ENCODE results near the gene LDLR.
"Not testable (repeated sequence)": the region's sequence is repeated elsewhere in the genome, so short reads cannot be mapped to it uniquely, and the experiment has no call there.

Gene LDLR

GRCh38 chr19:11058246-11059030 lies 30.8 kb upstream of the LDLR start:
- no peaks in the 10 kb centered on the region for H3K27me3 Mint-ChIP-seq
- peaks cover 18% of the 10 kb centered on the region for H3K36me3 Mint-ChIP-seq (ENCODE audit: insufficient read depth)
- H3K4me3 Mint-ChIP-seq: no peak overlapping the region
- DNase-seq (ENCODE audit: low spot score in 2 of 2) (no peak), ATAC-seq (replicated peaks; ENCODE audit: extremely low read depth, poor library complexity, severe bottlenecking) (no peak)
- H3K4me1 Mint-ChIP-seq: no peaks in the 10 kb centered on the region
- no peaks in the 10 kb centered on the region for H3K9me3 Mint-ChIP-seq
- H3K27ac Mint-ChIP-seq (ENCODE audit: low read depth): no peak overlapping the region

- Mint-ChIP-seq H3K27ac (ENCODE audit: low read depth) (no peak overlapping the region), H3K9me3 (no peaks in the 10 kb centered on the region), H3K4me3 (no peak overlapping the region), H3K36me3 (ENCODE audit: insufficient read depth) (peaks cover 20% of the 10 kb centered on the region), H3K27me3 (no peaks in the 10 kb centered on the region), H3K4me1 (no peaks in the 10 kb centered on the region)
- DNase-seq (ENCODE audit: low spot score in 2 of 2): no peak
- ATAC-seq (replicated peaks; ENCODE audit: extremely low read depth, poor library complexity, severe bottlenecking): no peak
Measured at GRCh38 chr19:11059511-11060358, 29.5 kb upstream of the LDLR start.

- peak overlapping the region; percentile 68 for H3K27ac Mint-ChIP-seq (ENCODE audit: low read depth)
- no peaks in the 10 kb centered on the region for H3K4me1 Mint-ChIP-seq
- no peaks in the 10 kb centered on the region for H3K27me3 Mint-ChIP-seq
- H3K9me3 Mint-ChIP-seq: no peaks in the 10 kb centered on the region
- ATAC-seq (replicated peaks; ENCODE audit: extremely low read depth, poor library complexity, severe bottlenecking): no peak
- H3K4me3 Mint-ChIP-seq: no peak overlapping the region
- DNase-seq (ENCODE audit: low spot score in 2 of 2): no peak
- peaks cover 24% of the 10 kb centered on the region for H3K36me3 Mint-ChIP-seq (ENCODE audit: insufficient read depth)
Measured at GRCh38 chr19:11061952-11062351, 27.3 kb upstream of the LDLR start.

- Mint-ChIP-seq H3K36me3 (ENCODE audit: insufficient read depth) (peaks cover 24% of the 10 kb centered on the region), H3K27me3 (no peaks in the 10 kb centered on the region), H3K4me1 (no peaks in the 10 kb centered on the region), H3K27ac (ENCODE audit: low read depth) (peak overlapping the region; percentile 53), H3K4me3 (no peak overlapping the region), H3K9me3 (no peaks in the 10 kb centered on the region)
- ATAC-seq (replicated peaks; ENCODE audit: extremely low read depth, poor library complexity, severe bottlenecking): no peak
- DNase-seq (ENCODE audit: low spot score in 2 of 2): no peak
Measured at GRCh38 chr19:11063434-11063833, 25.8 kb upstream of the LDLR start.

GRCh38 chr19:11064831-11065303 lies 24.4 kb upstream of the LDLR start:
- DNase-seq (ENCODE audit: low spot score in 2 of 2) (no peak), ATAC-seq (replicated peaks; ENCODE audit: extremely low read depth, poor library complexity, severe bottlenecking) (no peak)
- H3K27ac Mint-ChIP-seq (ENCODE audit: low read depth): no peak overlapping the region
- no peaks in the 10 kb centered on the region for H3K27me3 Mint-ChIP-seq
- H3K9me3 Mint-ChIP-seq: no peaks in the 10 kb centered on the region
- peaks cover 23% of the 10 kb centered on the region for H3K36me3 Mint-ChIP-seq (ENCODE audit: insufficient read depth)
- H3K4me3 Mint-ChIP-seq: no peak overlapping the region
- peaks cover 6% of the 10 kb centered on the region for H3K4me1 Mint-ChIP-seq

GRCh38 chr19:11066326-11066725 lies 22.9 kb upstream of the LDLR start:
- Mint-ChIP-seq H3K9me3 (no peaks in the 10 kb centered on the region), H3K4me1 (peaks cover 6% of the 10 kb centered on the region), H3K27me3 (no peaks in the 10 kb centered on the region), H3K4me3 (no peak overlapping the region), H3K36me3 (ENCODE audit: insufficient read depth) (peaks cover 16% of the 10 kb centered on the region), H3K27ac (ENCODE audit: low read depth) (no peak overlapping the region)
- ATAC-seq (replicated peaks; ENCODE audit: extremely low read depth, poor library complexity, severe bottlenecking) (no peak), DNase-seq (ENCODE audit: low spot score in 2 of 2) (no peak)

- H3K9me3 Mint-ChIP-seq: no peaks in the 10 kb centered on the region
- DNase-seq (ENCODE audit: low spot score in 2 of 2) (no peak), ATAC-seq (replicated peaks; ENCODE audit: extremely low read depth, poor library complexity, severe bottlenecking) (no peak)
- H3K4me3 Mint-ChIP-seq: no peak overlapping the region
- no peak overlapping the region for H3K27ac Mint-ChIP-seq (ENCODE audit: low read depth)
- H3K27me3 Mint-ChIP-seq: no peaks in the 10 kb centered on the region
- peaks cover 6% of the 10 kb centered on the region for H3K4me1 Mint-ChIP-seq
- H3K36me3 Mint-ChIP-seq (ENCODE audit: insufficient read depth): peaks cover 14% of the 10 kb centered on the region
Measured at GRCh38 chr19:11067356-11068113, 21.7 kb upstream of the LDLR start.

GRCh38 chr19:11069561-11069960 lies 19.7 kb upstream of the LDLR start:
- Mint-ChIP-seq H3K27ac (ENCODE audit: low read depth) (peak overlapping the region; percentile 81), H3K9me3 (no peaks in the 10 kb centered on the region), H3K36me3 (ENCODE audit: insufficient read depth) (peaks cover 9% of the 10 kb centered on the region), H3K4me1 (peaks cover 9% of the 10 kb centered on the region), H3K27me3 (no peaks in the 10 kb centered on the region), H3K4me3 (no peak overlapping the region)
- ATAC-seq (replicated peaks; ENCODE audit: extremely low read depth, poor library complexity, severe bottlenecking) (no peak), DNase-seq (ENCODE audit: low spot score in 2 of 2) (no peak)

GRCh38 chr19:11070123-11070522 lies 19.1 kb upstream of the LDLR start:
- Mint-ChIP-seq H3K36me3 (ENCODE audit: insufficient read depth) (peaks cover 8% of the 10 kb centered on the region), H3K27me3 (no peaks in the 10 kb centered on the region), H3K27ac (ENCODE audit: low read depth) (no peak overlapping the region), H3K4me3 (no peak overlapping the region), H3K9me3 (no peaks in the 10 kb centered on the region), H3K4me1 (peaks cover 12% of the 10 kb centered on the region)
- ATAC-seq (replicated peaks; ENCODE audit: extremely low read depth, poor library complexity, severe bottlenecking) (no peak), DNase-seq (ENCODE audit: low spot score in 2 of 2) (no peak)

- DNase-seq (ENCODE audit: low spot score in 2 of 2) (no peak), ATAC-seq (replicated peaks; ENCODE audit: extremely low read depth, poor library complexity, severe bottlenecking) (no peak)
- H3K27ac Mint-ChIP-seq (ENCODE audit: low read depth): no peak overlapping the region
- H3K4me3 Mint-ChIP-seq: no peak overlapping the region
- H3K36me3 Mint-ChIP-seq (ENCODE audit: insufficient read depth): no peaks in the 10 kb centered on the region
- no peaks in the 10 kb centered on the region for H3K9me3 Mint-ChIP-seq
- no peaks in the 10 kb centered on the region for H3K27me3 Mint-ChIP-seq
- H3K4me1 Mint-ChIP-seq: peaks cover 12% of the 10 kb centered on the region
Measured at GRCh38 chr19:11073568-11073967, 15.7 kb upstream of the LDLR start.

GRCh38 chr19:11076792-11077191 lies 12.5 kb upstream of the LDLR start:
- H3K36me3 Mint-ChIP-seq (ENCODE audit: insufficient read depth); DNase-seq (ENCODE audit: low spot score in 2 of 2); H3K4me1 Mint-ChIP-seq; ATAC-seq (replicated peaks; ENCODE audit: extremely low read depth, poor library complexity, severe bottlenecking); H3K27ac Mint-ChIP-seq (ENCODE audit: low read depth); H3K4me3 Mint-ChIP-seq; H3K9me3 Mint-ChIP-seq; H3K27me3 Mint-ChIP-seq: not testable (repeated sequence)

GRCh38 chr19:11078893-11079292 lies 10.4 kb upstream of the LDLR start:
- ATAC-seq (replicated peaks; ENCODE audit: extremely low read depth, poor library complexity, severe bottlenecking) (no peak), DNase-seq (ENCODE audit: low spot score in 2 of 2) (no peak)
- Mint-ChIP-seq H3K4me3 (no peak overlapping the region), H3K36me3 (ENCODE audit: insufficient read depth) (no peaks in the 10 kb centered on the region), H3K9me3 (no peaks in the 10 kb centered on the region), H3K27me3 (no peaks in the 10 kb centered on the region), H3K27ac (ENCODE audit: low read depth) (no peak overlapping the region), H3K4me1 (peaks cover 8% of the 10 kb centered on the region)
